Mesenchymal stem cell (in vitro differentiated cells and primary cell): ENCODE measurements around the gene GPATCH2.
"Not testable (repeated sequence)": the region's sequence is repeated elsewhere in the genome, so short reads cannot be mapped to it uniquely, and the experiment has no call there.

Experiments used
- DNase-seq: peaks from one replicate; pipeline ENCODE4 v3.0.0-alpha.2; 2013
- H2AFZ ChIP-seq: one replicate; pipeline ENCODE4 v1.6.1; 2013; ENCODE audit warnings: low read depth, mild to moderate bottlenecking, control low read depth, inconsistent platforms, low read length, moderate library complexity
- H2AK5ac ChIP-seq: 2 replicates; pipeline ENCODE4 v1.6.1; 2013; ENCODE audit warnings: low read length, moderate library complexity, mild to moderate bottlenecking, inconsistent platforms; ENCODE audit not compliant: severe bottlenecking
- H2BK120ac ChIP-seq: one replicate; pipeline ENCODE4 v1.6.1; 2013; ENCODE audit warnings: low read depth, mild to moderate bottlenecking, inconsistent platforms, low read length, moderate library complexity
- H2BK12ac ChIP-seq, 2 experiments: one replicate each; pipeline ENCODE4 v1.6.1; 2013; ENCODE audit warnings: inconsistent platforms in 2 of 2, low read length in 2 of 2, mild to moderate bottlenecking in 2 of 2, moderate library complexity in 2 of 2, control low read depth in 1 of 2
- H2BK15ac ChIP-seq: one replicate; pipeline ENCODE4 v1.6.1; 2013; ENCODE audit warnings: mild to moderate bottlenecking, low read depth, inconsistent platforms; ENCODE audit not compliant: poor library complexity, severe bottlenecking
- H2BK5ac ChIP-seq: 2 replicates; pipeline ENCODE4 v1.6.1; 2013; ENCODE audit warnings: low read depth, mild to moderate bottlenecking, low read length, control low read depth, inconsistent platforms; ENCODE audit not compliant: poor library complexity, severe bottlenecking
- H3K14ac ChIP-seq, 2 experiments: one replicate each; pipeline ENCODE4 v1.6.1; 2013; ENCODE audit warnings: inconsistent platforms in 2 of 2, low read length in 2 of 2, control low read depth in 1 of 2, mild to moderate bottlenecking in 1 of 2, moderate library complexity in 1 of 2
- H3K18ac ChIP-seq, 2 experiments: one replicate each; pipeline ENCODE4 v1.6.1; 2013; ENCODE audit warnings: inconsistent platforms in 2 of 2, low read length in 2 of 2, control low read depth in 1 of 2, low read depth in 1 of 2, mild to moderate bottlenecking in 1 of 2
- H3K23ac ChIP-seq, 2 experiments: one replicate each; pipeline ENCODE4 v1.6.1; 2013; ENCODE audit warnings: inconsistent platforms in 2 of 2, low read length in 2 of 2, mild to moderate bottlenecking in 2 of 2, moderate library complexity in 2 of 2, control low read depth in 1 of 2
- H3K27ac ChIP-seq: 2 replicates; pipeline ENCODE4 v1.5.1; 2013; ENCODE audit warnings: mild to moderate bottlenecking, moderate library complexity, low read length, control low read depth, inconsistent platforms; ENCODE audit not compliant: poor library complexity, severe bottlenecking
- H3K27me3 ChIP-seq, 2 experiments: 2 replicates each; pipeline versions ENCODE4 v1.6.1 to v1.7.0; 2013; ENCODE audit warnings: low read length in 2 of 2, mild to moderate bottlenecking in 2 of 2, moderate library complexity in 2 of 2, control low read depth in 1 of 2, inconsistent platforms in 1 of 2; ENCODE audit not compliant: control insufficient read depth in 1 of 2, insufficient read depth in 1 of 2
- H3K36me3 ChIP-seq, 2 experiments: 2 replicates each; pipeline versions ENCODE4 v1.6.1 to v1.7.0; 2013; ENCODE audit warnings: low read length in 2 of 2, control low read depth in 1 of 2, inconsistent platforms in 1 of 2, low read depth in 1 of 2, mild to moderate bottlenecking in 1 of 2; ENCODE audit not compliant: insufficient read depth in 2 of 2, control insufficient read depth in 1 of 2
- H3K4ac ChIP-seq, 2 experiments: one replicate each; pipeline ENCODE4 v1.6.1; 2013; ENCODE audit warnings: inconsistent platforms in 2 of 2, low read length in 2 of 2, mild to moderate bottlenecking in 2 of 2, moderate library complexity in 2 of 2, control low read depth in 1 of 2, low read depth in 1 of 2
- H3K4me1 ChIP-seq: 2 replicates; pipeline ENCODE4 v1.6.1; 2013; ENCODE audit warnings: low read depth, low read length, control low read depth; ENCODE audit not compliant: control insufficient read depth, insufficient read depth
- H3K4me2 ChIP-seq: 2 replicates; pipeline ENCODE4 v1.6.1; 2013; ENCODE audit warnings: low read length, mild to moderate bottlenecking, inconsistent platforms; ENCODE audit not compliant: poor library complexity, severe bottlenecking
- H3K4me3 ChIP-seq, 2 experiments: 2 replicates each; pipeline versions ENCODE4 v1.5.1 to v1.7.0; 2013; ENCODE audit warnings: low read length in 2 of 2, mild to moderate bottlenecking in 2 of 2, control low read depth in 1 of 2, low read depth in 1 of 2; ENCODE audit not compliant: insufficient read depth in 1 of 2
- H3K79me1 ChIP-seq: replicated peaks from 2 replicates; pipeline ENCODE4 v1.6.1; 2013; ENCODE audit warnings: mild to moderate bottlenecking, control low read depth, low read length, inconsistent platforms; ENCODE audit not compliant: poor library complexity, severe bottlenecking
- H3K9ac ChIP-seq: 2 replicates; pipeline ENCODE4 v1.7.0; 2013; ENCODE audit warnings: mild to moderate bottlenecking, low read length, moderate library complexity
- H3K9me3 ChIP-seq: 2 replicates; pipeline ENCODE4 v1.7.0; 2013; ENCODE audit warnings: mild to moderate bottlenecking, low read length; ENCODE audit not compliant: control insufficient read depth
- H4K8ac ChIP-seq: one replicate; pipeline ENCODE4 v1.6.1; 2013; ENCODE audit warnings: inconsistent platforms, mild to moderate bottlenecking, low read length, moderate library complexity
- H4K91ac ChIP-seq: one replicate; pipeline ENCODE4 v1.6.1; 2013; ENCODE audit warnings: mild to moderate bottlenecking, low read length, inconsistent platforms
- WGBS: methylation state at CpG from one replicate; pipeline ENCODE4 v1.1.7; 2013; ENCODE audit warnings: mixed read lengths; 5-methylcytosine and 5-hydroxymethylcytosine counted together

The GPATCH2 gene

DNA sequence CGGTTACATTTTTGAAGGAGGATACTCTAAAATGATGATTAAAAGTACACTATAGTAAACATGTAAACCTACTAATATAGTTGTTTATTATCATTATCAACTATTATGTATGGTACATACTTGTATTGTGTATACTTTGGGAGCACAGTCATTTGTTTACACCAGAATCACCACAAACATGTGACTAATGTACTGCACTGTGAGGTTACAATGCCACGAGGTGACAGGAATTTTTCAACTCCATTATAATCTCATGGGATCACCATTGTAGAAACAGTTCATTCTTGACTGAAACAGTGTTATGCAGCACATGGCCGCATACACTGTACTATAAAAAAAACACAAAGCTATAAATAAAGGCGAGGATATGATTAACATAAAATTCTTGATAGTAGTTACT is 44.3 kb downstream of the GPATCH2 start:
- Histone ChIP-seq H2BK120ac (no peak overlapping the region), H2BK15ac (no peak overlapping the region), H2BK5ac (no peak overlapping the region), H3K4me3 (no peak overlapping the region), H3K18ac (no peak overlapping the region), H3K4ac (no peak overlapping the region), H3K9me3 (no peaks in the 10 kb centered on the region), H3K14ac (no peak overlapping the region), H2AFZ (no peak overlapping the region), H3K79me1 (peaks cover 1% of the 10 kb centered on the region), H3K36me3 (peaks cover 2 to 13% of the 10 kb centered on the region in 2 experiments), H3K9ac (no peak overlapping the region), H3K27ac (no peak overlapping the region), H4K8ac (no peak overlapping the region), H3K4me1 (no peaks in the 10 kb centered on the region), H2AK5ac (no peak overlapping the region), H3K27me3 (no peaks in the 10 kb centered on the region), H3K4me2 (no peak overlapping the region), H4K91ac (no peak overlapping the region), H3K23ac (no peak overlapping the region), H2BK12ac (no peak overlapping the region)
- 48% methylated on average over 2 of the region's 4 CpGs for WGBS
- DNase-seq = peak; percentile 81

- H2AK5ac ChIP-seq = no peak overlapping the region
- H2BK15ac ChIP-seq = no peak overlapping the region
- H2BK120ac ChIP-seq = no peak overlapping the region
- H3K9me3 ChIP-seq = no peaks in the 10 kb centered on the region
- peaks cover 3% of the 10 kb centered on the region for H3K79me1 ChIP-seq
- H3K14ac ChIP-seq = no peak overlapping the region
- no peak overlapping the region for H3K4me3 ChIP-seq
- H3K36me3 ChIP-seq = peaks cover 6 to 18% of the 10 kb centered on the region in 2 experiments
- H2AFZ ChIP-seq = no peak overlapping the region
- no peak overlapping the region for H4K91ac ChIP-seq
- H2BK12ac ChIP-seq = no peak overlapping the region
- no peak overlapping the region for H3K4ac ChIP-seq
- no peaks in the 10 kb centered on the region for H3K4me1 ChIP-seq
- H3K4me2 ChIP-seq = no peak overlapping the region
- DNase-seq = peak; percentile 54
- no peak overlapping the region for H3K9ac ChIP-seq
- no peak overlapping the region for H3K23ac ChIP-seq
- no CpG with 5 or more reads among the region's 2 CpGs for WGBS
- H3K18ac ChIP-seq = no peak overlapping the region
- H2BK5ac ChIP-seq = no peak overlapping the region
- H4K8ac ChIP-seq = no peak overlapping the region
- H3K27me3 ChIP-seq = no peaks in the 10 kb centered on the region
- H3K27ac ChIP-seq = no peak overlapping the region
These were observed 45.3 kb downstream of the GPATCH2 start for GRCh38 chr1:217585577-217585976.

GRCh38 chr1:217584286-217584811 is 46.5 kb downstream of the GPATCH2 start:
- not testable (repeated sequence) for H3K4me1 ChIP-seq, H3K27me3 ChIP-seq, H2BK120ac ChIP-seq, H3K18ac ChIP-seq, H3K4me2 ChIP-seq, H4K8ac ChIP-seq, H2BK15ac ChIP-seq, H3K4me3 ChIP-seq, H3K4ac ChIP-seq, H3K23ac ChIP-seq, DNase-seq, H3K79me1 ChIP-seq, H2AK5ac ChIP-seq, H3K9ac ChIP-seq, H3K14ac ChIP-seq, H3K27ac ChIP-seq, H2AFZ ChIP-seq, H2BK12ac ChIP-seq, H2BK5ac ChIP-seq, H4K91ac ChIP-seq, H3K9me3 ChIP-seq
- 96% methylated on average over 3 of the region's 5 CpGs for WGBS
- peaks cover 6 to 18% of the 10 kb centered on the region in 2 experiments for H3K36me3 ChIP-seq

- Histone ChIP-seq H3K23ac (no peak overlapping the region), H3K36me3 (peaks cover 6 to 11% of the 10 kb centered on the region in 2 experiments), H4K91ac (no peak overlapping the region), H2BK120ac (no peak overlapping the region), H3K27ac (no peak overlapping the region), H2BK15ac (no peak overlapping the region), H2AK5ac (no peak overlapping the region), H2BK12ac (no peak overlapping the region), H3K79me1 (peaks cover 6% of the 10 kb centered on the region), H2AFZ (no peak overlapping the region), H3K18ac (no peak overlapping the region), H3K4me1 (no peaks in the 10 kb centered on the region), H4K8ac (no peak overlapping the region), H2BK5ac (no peak overlapping the region), H3K4me3 (no peak overlapping the region), H3K9me3 (no peaks in the 10 kb centered on the region), H3K14ac (no peak overlapping the region), H3K4ac (no peak overlapping the region), H3K9ac (no peak overlapping the region), H3K4me2 (no peak overlapping the region), H3K27me3 (no peaks in the 10 kb centered on the region)
- DNase-seq = no peak
These were observed 53.6 kb downstream of the GPATCH2 start for GRCh38 chr1:217577336-217577735.
